ENCODE measurements around the gene ATP2B2.

ATP2B2 gene

DNA sequence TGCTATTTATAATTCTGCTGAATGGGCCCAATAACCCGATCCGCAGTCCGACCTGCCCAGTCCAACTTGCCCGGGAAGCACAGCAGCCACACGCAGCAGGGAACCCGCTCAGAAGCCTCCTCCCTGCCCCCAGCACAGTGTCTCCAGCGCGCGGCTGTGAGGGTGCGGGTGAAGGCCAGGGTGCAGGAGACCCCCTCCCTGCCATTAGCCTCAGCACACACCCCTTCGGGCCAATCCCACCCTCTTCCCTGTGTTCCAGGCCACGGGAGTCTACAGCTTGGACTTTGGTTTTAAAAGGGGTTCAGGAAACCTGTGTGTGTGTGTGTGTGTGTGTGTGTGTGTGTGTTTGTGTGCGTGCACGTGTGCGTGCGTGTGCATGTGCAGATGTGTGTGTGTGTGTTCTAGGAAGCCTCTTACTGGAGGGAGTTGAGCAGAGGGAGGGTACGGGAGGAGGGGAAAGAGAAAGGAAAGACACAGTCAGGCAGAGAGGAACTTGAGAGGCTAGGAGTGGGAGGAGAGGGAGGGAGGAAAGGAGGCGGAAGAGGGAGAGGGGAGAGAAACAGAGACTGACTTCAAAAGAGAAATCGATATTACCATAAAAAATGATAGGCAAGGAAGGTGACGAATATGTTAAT lies 34.2 kb downstream of the ATP2B2 start:
- no peak for DNase-seq (ENCODE audit: low read depth in 2 of 3, low spot score in 2 of 3)

DNA sequence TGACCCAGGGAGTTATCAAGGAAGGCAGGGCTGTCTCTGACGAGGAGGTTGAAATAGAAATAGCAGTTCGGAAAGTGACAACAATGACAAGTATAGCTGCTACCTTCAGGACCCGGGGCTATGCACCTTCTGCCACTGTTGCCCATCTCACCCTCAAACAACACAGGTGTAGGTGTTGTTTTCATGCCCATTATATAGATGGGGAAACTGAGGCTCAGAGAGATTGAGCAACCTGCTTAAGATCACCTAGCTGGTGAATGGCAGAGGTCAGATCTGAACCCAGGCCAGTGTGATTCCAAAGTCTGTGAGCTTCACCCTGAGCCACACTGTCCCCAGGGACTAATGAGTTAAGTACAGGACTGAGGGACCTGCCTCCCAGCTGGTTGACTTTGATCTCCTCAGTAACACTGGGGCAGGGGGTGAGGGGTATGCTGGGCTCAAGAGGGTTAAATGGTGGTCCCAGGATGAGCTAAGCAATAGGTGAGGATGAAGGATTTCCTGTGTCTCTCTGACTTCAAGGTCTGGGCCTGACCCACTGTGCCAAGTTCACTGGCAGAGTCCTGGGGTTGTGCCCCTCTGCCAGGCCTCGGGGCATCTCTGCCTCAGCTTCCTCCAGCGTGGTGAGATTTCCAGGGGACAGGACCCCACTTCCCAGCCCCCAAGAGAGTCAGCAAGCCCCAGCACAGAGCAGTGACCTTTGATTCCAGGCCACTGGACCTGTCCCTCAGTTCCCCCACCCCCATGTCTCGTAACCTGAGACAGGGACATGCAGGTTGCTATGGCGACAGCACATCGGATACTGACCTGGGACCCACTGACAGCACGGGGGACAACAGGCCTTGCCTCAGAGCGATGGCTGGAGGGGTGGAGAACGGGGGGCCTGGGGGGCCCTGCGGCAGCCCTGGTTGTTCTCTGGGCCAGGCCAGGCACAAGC lies 35.0 kb downstream of the ATP2B2 start:
- DNase-seq (ENCODE audit: low read depth in 2 of 3, low spot score in 2 of 3): no peak

DNA sequence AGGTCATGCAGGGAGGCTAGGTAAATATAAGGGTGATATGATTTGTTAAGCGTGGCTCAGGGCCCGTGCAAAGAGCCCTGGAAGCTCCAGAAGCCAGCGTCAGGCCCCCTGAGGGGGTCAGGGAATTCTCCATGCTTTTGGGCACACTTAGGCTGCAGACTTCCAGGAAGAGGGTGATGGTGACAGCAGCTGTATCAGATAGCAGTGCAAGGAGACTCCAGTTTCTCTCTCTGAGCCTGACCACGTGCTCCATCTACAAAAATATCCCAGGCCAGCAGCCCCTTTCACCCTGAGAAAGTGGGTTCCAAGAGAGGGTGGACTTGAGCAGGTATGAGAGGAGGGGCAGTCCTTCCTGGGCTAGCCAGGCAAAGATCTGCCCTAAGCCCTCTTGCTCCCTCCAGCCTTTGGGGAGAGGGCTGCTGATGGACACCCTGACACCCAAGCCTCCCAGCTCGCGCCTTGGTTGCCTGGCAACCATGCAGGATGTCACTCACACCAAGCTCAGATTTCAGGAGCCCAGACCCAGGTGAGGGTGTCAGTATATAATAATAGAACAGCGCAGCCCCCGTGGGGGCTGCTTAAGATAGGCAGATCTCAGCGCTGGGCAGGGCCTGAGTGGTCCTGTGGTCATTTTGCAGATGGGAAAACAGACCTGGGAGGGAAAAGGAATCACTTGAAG lies 35.8 kb downstream of the ATP2B2 start:
- DNase-seq (ENCODE audit: low read depth in 2 of 3, low spot score in 2 of 3): no peak

DNA sequence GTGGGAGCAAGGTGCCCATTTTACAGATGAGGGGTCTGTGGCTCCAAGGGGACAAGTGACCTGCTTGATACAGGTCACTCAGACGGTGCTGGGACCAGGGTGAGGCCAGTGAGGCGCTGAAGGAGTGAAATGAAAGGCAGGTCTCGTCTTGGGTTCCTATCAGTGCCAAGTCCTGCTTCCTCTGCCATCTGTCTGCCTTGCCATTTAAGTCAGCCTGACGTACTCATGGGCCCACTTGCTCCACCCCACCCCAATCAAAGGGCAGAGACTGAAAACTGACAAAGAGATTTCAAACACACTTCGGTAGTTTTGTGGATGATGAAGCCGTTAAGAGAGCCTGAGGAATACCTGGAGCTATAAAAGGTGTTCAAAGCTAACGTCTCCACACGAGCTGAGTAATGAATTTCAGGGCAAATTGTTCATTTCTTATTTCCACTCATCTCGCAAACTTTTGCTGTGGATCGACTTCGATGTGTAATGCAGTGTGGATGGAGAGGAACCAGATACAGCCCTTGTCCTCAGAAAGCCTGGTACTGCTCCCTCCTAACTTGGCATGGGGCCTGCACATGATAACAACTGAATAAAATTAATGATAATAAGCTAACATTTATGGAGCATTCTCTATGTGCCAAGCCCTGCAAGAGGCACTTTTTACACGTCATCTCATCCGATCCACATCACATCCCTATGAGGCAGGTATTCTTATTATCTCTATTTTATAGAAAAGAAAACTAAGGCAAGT lies 36.6 kb downstream of the ATP2B2 start:
- no peak for DNase-seq (ENCODE audit: low read depth in 2 of 3, low spot score in 2 of 3)

DNA sequence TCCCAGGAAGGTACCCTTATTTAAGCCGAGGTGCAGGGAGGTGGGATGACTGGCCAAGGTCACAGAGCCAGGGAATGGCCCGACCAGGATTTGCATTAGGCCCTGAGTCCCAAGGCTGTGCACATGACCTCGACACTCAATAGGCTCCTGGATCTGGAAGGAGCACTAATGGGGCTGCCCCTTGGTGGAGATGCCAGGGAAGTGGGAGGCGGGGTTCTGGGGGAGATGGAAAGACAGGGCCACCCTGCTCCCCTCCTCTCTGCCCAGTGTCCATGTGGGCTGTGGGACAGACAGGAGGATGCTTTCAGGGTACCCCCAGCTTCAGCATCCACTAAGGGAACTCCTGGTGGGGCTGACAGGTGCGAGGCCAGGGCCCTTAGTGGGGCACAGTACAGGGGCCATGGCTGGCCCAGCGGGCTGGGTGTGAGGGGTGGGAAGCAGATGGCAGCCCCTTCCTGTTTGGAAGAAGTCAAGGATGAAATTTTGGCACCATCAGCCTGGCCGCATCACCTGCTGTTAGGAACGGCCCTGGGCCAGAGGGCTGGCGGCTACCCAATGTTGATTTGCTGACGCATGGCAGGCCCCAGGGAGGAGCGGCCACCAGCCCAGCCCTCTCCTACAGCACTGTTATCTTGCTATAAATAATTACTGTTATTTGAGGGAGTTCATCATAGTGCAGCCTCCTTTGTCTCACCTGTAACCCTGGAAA lies 37.3 kb downstream of the ATP2B2 start:
- DNase-seq (ENCODE audit: low read depth in 2 of 3, low spot score in 2 of 3): no peak

- DNase-seq (ENCODE audit: low read depth in 2 of 3, low spot score in 2 of 3): no peak
Measured at GRCh38 chr3:10467204-10467603, 38.2 kb downstream of the ATP2B2 start.

DNA sequence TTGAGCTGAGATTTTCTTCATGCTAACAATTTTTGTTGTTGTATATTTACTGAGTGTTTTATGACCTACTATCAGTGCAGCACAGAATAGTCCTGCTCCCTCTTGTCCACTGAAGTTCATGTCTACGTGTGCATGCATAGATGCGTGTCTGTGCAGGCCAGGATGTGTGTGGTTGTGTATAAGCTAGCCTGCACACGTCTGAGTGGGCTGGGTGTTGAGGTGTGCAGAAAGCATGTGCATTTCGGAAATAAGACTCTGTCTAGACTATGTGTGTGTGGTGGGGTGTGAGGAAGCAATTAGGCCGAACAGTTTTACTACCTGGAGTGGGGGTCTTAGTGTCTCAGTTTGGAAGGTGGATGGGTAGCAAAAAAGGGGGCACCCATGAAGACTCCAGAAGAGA lies 39.2 kb downstream of the ATP2B2 start:
- DNase-seq (ENCODE audit: low read depth in 2 of 3, low spot score in 2 of 3): no peak

- no peak for DNase-seq (ENCODE audit: low read depth in 2 of 3, low spot score in 2 of 3)
Measured at GRCh38 chr3:10465161-10465560, 40.2 kb downstream of the ATP2B2 start.

DNA sequence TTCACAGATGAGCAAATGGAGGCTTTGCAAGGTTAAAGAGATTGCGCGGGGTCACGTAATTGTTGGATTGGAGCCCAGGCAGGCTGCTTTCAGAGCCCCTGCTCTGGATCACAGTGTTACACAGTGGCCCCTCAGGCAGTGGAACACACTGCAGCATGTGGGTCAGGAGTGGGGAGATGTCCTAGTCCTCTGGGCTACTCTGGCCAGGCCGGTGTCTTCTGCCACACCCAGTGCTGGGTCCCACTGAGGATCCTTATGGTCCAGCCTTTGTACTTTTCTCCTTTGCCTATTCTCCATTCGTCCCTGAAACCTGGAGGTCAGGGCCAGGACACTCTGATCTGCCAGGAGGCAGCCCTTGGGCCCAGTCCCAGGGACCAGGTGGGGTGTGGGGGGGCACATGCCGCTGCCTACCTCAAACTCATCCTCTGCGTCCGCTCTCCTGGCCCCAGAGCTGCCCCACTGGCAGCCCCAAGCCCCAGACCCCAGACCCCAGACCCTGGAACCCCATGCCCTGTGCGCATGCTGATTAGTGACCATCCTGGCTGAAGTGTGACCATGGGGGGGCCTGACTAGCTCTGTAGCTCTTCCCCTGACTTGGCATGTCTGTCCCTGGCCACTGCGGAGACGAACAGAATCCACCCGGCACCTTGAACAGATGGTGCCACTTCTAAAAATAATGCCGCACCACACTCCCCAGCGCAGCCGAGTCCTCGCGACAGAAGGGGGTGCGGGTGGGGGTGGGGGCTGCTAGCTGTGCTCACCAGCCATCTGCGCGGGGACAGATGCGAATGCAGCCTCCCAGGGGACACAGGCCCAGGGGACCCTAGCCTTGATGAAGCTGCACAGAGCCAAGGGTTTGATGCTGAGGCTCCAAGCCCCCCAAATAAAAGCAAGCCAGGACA lies 41.6 kb downstream of the ATP2B2 start:
- no peak for DNase-seq (ENCODE audit: low read depth in 2 of 3, low spot score in 2 of 3)

DNA sequence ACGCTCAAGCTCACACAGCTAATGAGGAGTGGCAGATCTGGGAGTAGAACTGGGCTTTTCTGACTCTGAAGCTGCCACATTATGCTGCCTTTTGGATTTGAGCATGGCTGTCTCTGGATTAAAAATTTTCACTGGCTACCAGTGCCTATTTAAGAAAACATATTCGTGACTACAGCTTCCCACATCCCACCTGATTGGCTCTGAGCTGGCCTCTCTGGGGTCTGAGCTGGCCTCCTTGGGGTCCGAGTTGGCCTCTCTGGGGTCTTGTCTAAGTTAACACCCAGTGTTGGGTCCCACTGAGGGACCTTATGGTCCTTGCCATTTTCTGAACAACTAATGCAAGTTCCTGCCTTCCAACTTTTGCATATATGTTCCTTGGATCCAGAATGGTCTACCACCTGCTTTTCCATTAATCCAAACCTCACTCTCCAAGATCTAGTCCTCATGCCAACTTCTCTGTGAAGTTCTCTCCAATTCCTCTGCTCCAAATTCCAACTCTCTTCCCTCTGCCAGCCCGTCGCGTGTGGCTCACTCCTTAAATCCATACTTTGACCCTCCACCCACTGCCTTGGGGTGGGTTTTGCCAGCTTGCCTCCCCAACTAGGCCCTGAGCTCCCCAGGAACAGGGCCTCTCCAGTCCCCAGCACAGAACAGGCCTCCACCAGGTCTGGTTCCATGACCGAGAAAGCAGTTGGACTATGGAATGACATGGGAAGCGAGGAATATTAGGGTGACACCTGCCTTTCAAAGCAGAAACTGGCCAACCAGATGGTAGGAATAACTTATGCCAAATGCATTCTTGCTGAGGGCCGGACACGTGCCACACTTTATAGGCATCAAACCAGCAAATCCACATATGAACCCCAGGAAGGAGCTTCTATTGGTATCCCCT lies 42.5 kb downstream of the ATP2B2 start:
- no peak for DNase-seq (ENCODE audit: low read depth in 2 of 3, low spot score in 2 of 3)

- no peak for DNase-seq (ENCODE audit: low read depth in 2 of 3, low spot score in 2 of 3)
Measured at GRCh38 chr3:10460951-10461545, 44.3 kb downstream of the ATP2B2 start.

GRCh38 chr3:10459954-10460754 lies 45.2 kb downstream of the ATP2B2 start:
- peak in 1 of 3 experiments; percentile 19 for DNase-seq (ENCODE audit: low read depth in 2 of 3, low spot score in 2 of 3)

- no peak for DNase-seq (ENCODE audit: low read depth in 2 of 3, low spot score in 2 of 3)
Measured at GRCh38 chr3:10457560-10457959, 47.8 kb downstream of the ATP2B2 start.

DNA sequence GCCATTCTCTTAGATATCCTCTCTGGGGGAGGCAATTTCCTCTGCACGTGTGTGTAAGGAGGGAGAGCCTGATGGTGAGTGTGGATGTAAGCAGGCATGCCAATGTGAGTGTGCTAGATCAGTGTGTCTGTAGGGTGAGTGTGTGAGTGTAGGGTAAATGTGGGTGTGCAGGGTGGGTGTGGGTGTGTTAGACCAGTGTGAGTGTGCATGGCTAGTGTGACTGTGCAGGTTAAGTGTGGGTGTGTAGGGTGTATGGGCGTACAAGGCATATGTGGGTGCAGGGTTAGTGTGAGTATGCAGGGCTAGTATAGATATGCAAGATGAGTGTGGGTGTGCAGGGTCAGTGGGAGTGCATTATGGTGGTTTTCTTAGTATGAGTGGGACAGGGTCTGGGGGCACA lies 48.4 kb downstream of the ATP2B2 start:
- DNase-seq (ENCODE audit: low read depth in 2 of 3, low spot score in 2 of 3): no peak

- DNase-seq (ENCODE audit: low read depth in 2 of 3, low spot score in 2 of 3): no peak
Measured at GRCh38 chr3:10455545-10455914, 49.9 kb downstream of the ATP2B2 start.

- no peak for DNase-seq (ENCODE audit: low read depth in 2 of 3, low spot score in 2 of 3)
Measured at GRCh38 chr3:10454907-10455544, 50.4 kb downstream of the ATP2B2 start.

Measured in activated CD8-positive, alpha-beta memory T cell treated with anti-CD3 and anti-CD28 coated beads for 48 hours (primary cell).